ENCODE measurements around the gene AVPR1B.

Gene AVPR1B

GRCh38 chr1:206068314-206068713, 48.9 kb downstream of the AVPR1B start:
- no peak overlapping the region for H3K27ac ChIP-seq (ENCODE audit: low read length)
- H2AFZ ChIP-seq (ENCODE audit: low read depth, low read length), result no peak overlapping the region
- H4K20me1 ChIP-seq (ENCODE audit: insufficient read depth, low read length), result no peaks in the 10 kb centered on the region
- no peaks in the 10 kb centered on the region for H3K4me1 ChIP-seq (ENCODE audit: insufficient read depth, low read length)
- H3K9me3 ChIP-seq (ENCODE audit: insufficient read depth, low read length, severe bottlenecking), result no peaks in the 10 kb centered on the region
- no peak overlapping the region for H3K9ac ChIP-seq (ENCODE audit: low read depth, low read length)
- peaks cover 13% of the 10 kb centered on the region for H3K27me3 ChIP-seq (ENCODE audit: insufficient read depth, low read length, poor library complexity)
- DNase-seq, result no peak
- H3K4me3 ChIP-seq (ENCODE audit: low read depth in 1 of 2, low read length in 2 of 2), result no peak overlapping the region
- no peak for TF ChIP-seq EZH2 (IDR thresholded peaks at IDR 0.05; ENCODE audit: borderline replicate concordance, low read depth, low read length, severe bottlenecking)
- TF ChIP-seq CTCF (IDR thresholded peaks at IDR 0.05; ENCODE audit: borderline replicate concordance, extremely low read depth, low read length, poor library complexity, severe bottlenecking), result no peak
- no peaks in the 10 kb centered on the region for H3K36me3 ChIP-seq (ENCODE audit: insufficient read depth, low read length)
- H3K79me2 ChIP-seq (ENCODE audit: insufficient read depth, low read length), result no peaks in the 10 kb centered on the region
- ATAC-seq (ENCODE audit: insufficient read depth, low read depth), result no peak
- H3K4me2 ChIP-seq (ENCODE audit: insufficient read depth, low read length), result no peak overlapping the region

- no peak overlapping the region for H3K4me2 ChIP-seq (ENCODE audit: insufficient read depth, low read length)
These were observed 49.5 kb downstream of the AVPR1B start for GRCh38 chr1:206067486-206068227.

GRCh38 chr1:206066479-206067171, 50.6 kb downstream of the AVPR1B start:
- ATAC-seq (ENCODE audit: insufficient read depth, low read depth), result no peak
- H3K4me2 ChIP-seq (ENCODE audit: insufficient read depth, low read length), result no peak overlapping the region

More at GRCh38 chr1:206067486-206068227, 49.5 kb downstream of the AVPR1B start:
- ATAC-seq (ENCODE audit: insufficient read depth, low read depth) (no peak), DNase-seq (no peak)
- H3K4me1 ChIP-seq (ENCODE audit: insufficient read depth, low read length), result no peaks in the 10 kb centered on the region
- no peaks in the 10 kb centered on the region for H3K79me2 ChIP-seq (ENCODE audit: insufficient read depth, low read length)
- no peak for TF ChIP-seq CTCF (IDR thresholded peaks at IDR 0.05; ENCODE audit: borderline replicate concordance, extremely low read depth, low read length, poor library complexity, severe bottlenecking)
- no peak for TF ChIP-seq EZH2 (IDR thresholded peaks at IDR 0.05; ENCODE audit: borderline replicate concordance, low read depth, low read length, severe bottlenecking)
- H4K20me1 ChIP-seq (ENCODE audit: insufficient read depth, low read length), result no peaks in the 10 kb centered on the region
- H2AFZ ChIP-seq (ENCODE audit: low read depth, low read length), result no peak overlapping the region
- H3K27me3 ChIP-seq (ENCODE audit: insufficient read depth, low read length, poor library complexity), result peaks cover 13% of the 10 kb centered on the region
- no peak overlapping the region for H3K4me3 ChIP-seq (ENCODE audit: low read depth in 1 of 2, low read length in 2 of 2)
- no peak overlapping the region for H3K9ac ChIP-seq (ENCODE audit: low read depth, low read length)
- no peak overlapping the region for H3K27ac ChIP-seq (ENCODE audit: low read length)
- no peaks in the 10 kb centered on the region for H3K9me3 ChIP-seq (ENCODE audit: insufficient read depth, low read length, severe bottlenecking)
- no peaks in the 10 kb centered on the region for H3K36me3 ChIP-seq (ENCODE audit: insufficient read depth, low read length)

More at GRCh38 chr1:206066479-206067171, 50.6 kb downstream of the AVPR1B start:
- no peak overlapping the region for H3K27ac ChIP-seq (ENCODE audit: low read length)
- H4K20me1 ChIP-seq (ENCODE audit: insufficient read depth, low read length), result no peaks in the 10 kb centered on the region
- no peaks in the 10 kb centered on the region for H3K36me3 ChIP-seq (ENCODE audit: insufficient read depth, low read length)
- peaks cover 13% of the 10 kb centered on the region for H3K27me3 ChIP-seq (ENCODE audit: insufficient read depth, low read length, poor library complexity)
- no peak for DNase-seq
- no peaks in the 10 kb centered on the region for H3K4me1 ChIP-seq (ENCODE audit: insufficient read depth, low read length)
- H2AFZ ChIP-seq (ENCODE audit: low read depth, low read length), result no peak overlapping the region
- H3K79me2 ChIP-seq (ENCODE audit: insufficient read depth, low read length), result no peaks in the 10 kb centered on the region
- no peaks in the 10 kb centered on the region for H3K9me3 ChIP-seq (ENCODE audit: insufficient read depth, low read length, severe bottlenecking)
- no peak overlapping the region for H3K9ac ChIP-seq (ENCODE audit: low read depth, low read length)
- TF ChIP-seq EZH2 (IDR thresholded peaks at IDR 0.05; ENCODE audit: borderline replicate concordance, low read depth, low read length, severe bottlenecking) (no peak), CTCF (IDR thresholded peaks at IDR 0.05; ENCODE audit: borderline replicate concordance, extremely low read depth, low read length, poor library complexity, severe bottlenecking) (no peak)
- no peak overlapping the region for H3K4me3 ChIP-seq (ENCODE audit: low read depth in 1 of 2, low read length in 2 of 2)

Data from DND-41 (cell line).